Prostate gland (tissue), 2 donors: Measurements from ENCODE around the gene FAAP20.

Source experiments
- POLR2AphosphoS5 ChIP-seq: sonication (generic); formaldehyde crosslinking; IDR thresholded peaks from one replicate; pipeline ENCODE4 v1.6.1; 2017; ENCODE audit warnings: antibody characterized with exemption
- TF ChIP-seq, protein P1 (sequence below), 4 experiments: fragments of 200-600 bp in 2 of 4; fragments of 450-650 bp in 2 of 4; sonication (generic) in 2 of 4; IDR thresholded peaks; 1 replicate in 3 of 4; 2 replicates in 1 of 4; pipeline ENCODE4 v1.5.1; 2016 to 2019; ENCODE audit warnings: antibody characterized with exemption in 4 of 4, mild to moderate bottlenecking in 2 of 4, moderate library complexity in 2 of 4

DNA sequence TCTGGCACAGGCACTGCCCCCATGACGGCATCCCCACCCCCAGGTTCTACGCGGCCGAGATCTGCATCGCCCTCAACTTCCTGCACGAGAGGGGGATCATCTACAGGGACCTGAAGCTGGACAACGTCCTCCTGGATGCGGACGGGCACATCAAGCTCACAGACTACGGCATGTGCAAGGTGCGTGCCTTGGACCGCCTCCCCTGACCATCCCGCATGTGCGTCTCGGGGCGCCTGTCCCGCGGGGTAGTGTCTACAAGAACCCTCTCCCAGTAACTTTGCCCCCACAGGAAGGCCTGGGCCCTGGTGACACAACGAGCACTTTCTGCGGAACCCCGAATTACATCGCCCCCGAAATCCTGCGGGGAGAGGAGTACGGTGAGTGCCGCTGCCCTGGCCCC is 22.6 kb downstream of the FAAP20 start:
- TF ChIP-seq, protein P1, sequence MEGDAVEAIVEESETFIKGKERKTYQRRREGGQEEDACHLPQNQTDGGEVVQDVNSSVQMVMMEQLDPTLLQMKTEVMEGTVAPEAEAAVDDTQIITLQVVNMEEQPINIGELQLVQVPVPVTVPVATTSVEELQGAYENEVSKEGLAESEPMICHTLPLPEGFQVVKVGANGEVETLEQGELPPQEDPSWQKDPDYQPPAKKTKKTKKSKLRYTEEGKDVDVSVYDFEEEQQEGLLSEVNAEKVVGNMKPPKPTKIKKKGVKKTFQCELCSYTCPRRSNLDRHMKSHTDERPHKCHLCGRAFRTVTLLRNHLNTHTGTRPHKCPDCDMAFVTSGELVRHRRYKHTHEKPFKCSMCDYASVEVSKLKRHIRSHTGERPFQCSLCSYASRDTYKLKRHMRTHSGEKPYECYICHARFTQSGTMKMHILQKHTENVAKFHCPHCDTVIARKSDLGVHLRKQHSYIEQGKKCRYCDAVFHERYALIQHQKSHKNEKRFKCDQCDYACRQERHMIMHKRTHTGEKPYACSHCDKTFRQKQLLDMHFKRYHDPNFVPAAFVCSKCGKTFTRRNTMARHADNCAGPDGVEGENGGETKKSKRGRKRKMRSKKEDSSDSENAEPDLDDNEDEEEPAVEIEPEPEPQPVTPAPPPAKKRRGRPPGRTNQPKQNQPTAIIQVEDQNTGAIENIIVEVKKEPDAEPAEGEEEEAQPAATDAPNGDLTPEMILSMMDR (IDR thresholded peaks at IDR 0.05) = no peak
- no peak for TF ChIP-seq POLR2AphosphoS5
